HEK293 (cell line): Measurements from ENCODE around the gene AP5S1.

Experiments used
- CTCF ChIA-PET: fragments of 350-600 bp; formaldehyde crosslinking; extraction: SDS; loops from one replicate; lab custom pipeline; 2021; ENCODE audit warnings: antibody characterized with exemption; lab: Yijun Ruan, JAX
- POLR2A ChIA-PET: fragments of 300-600 bp; formaldehyde crosslinking; extraction: SDS; loops from one replicate; lab custom pipeline; 2020; ENCODE audit warnings: antibody characterized with exemption, inconsistent platforms; lab: Yijun Ruan, JAX
- H3K27ac ChIP-seq: fragments of 200-500 bp; sonication (Bioruptor generic); 2 replicates; pipeline ENCODE4 v1.5.1; 2014; ENCODE audit warnings: low read depth, low read length, control low read depth, inconsistent platforms; ENCODE audit errors: extremely low read depth
- H3K36me3 ChIP-seq, 2 experiments: fragments of 200-500 bp in 1 of 2; sonication (Bioruptor generic) in 1 of 2; 1 replicate in 1 of 2; 2 replicates in 1 of 2; pipeline ENCODE4 v1.5.1; 2014 to 2017; ENCODE audit warnings: inconsistent platforms in 2 of 2, low read length in 2 of 2; ENCODE audit not compliant: control insufficient read depth in 2 of 2, insufficient read depth in 1 of 2
- H3K4me1 ChIP-seq: fragments of 200-500 bp; sonication (Bioruptor generic); 2 replicates; pipeline ENCODE4 v1.5.1; 2014; ENCODE audit warnings: mild to moderate bottlenecking, low read length, inconsistent platforms; ENCODE audit not compliant: control insufficient read depth, insufficient read depth
- H3K4me3 ChIP-seq: 2 replicates; pipeline ENCODE4 v1.5.1; 2011; ENCODE audit warnings: low read depth, mild to moderate bottlenecking, control low read depth, low read length, moderate library complexity
- H3K9me3 ChIP-seq: fragments of 200-500 bp; sonication (Bioruptor generic); 2 replicates; pipeline ENCODE4 v1.5.1; 2014; ENCODE audit warnings: low read depth, low read length, inconsistent platforms; ENCODE audit not compliant: control insufficient read depth, insufficient read depth
- BCL11A ChIP-seq: fragments of 450-650 bp; formaldehyde crosslinking; IDR thresholded peaks from 2 replicates; pipeline ENCODE4 v1.5.1; 2016; ENCODE audit warnings: low read depth, missing biosample characterization, missing genetic modification characterization
- SP2 ChIP-seq: fragments of 450-650 bp; formaldehyde crosslinking; IDR thresholded peaks from 2 replicates; pipeline ENCODE4 v1.5.1; 2016; ENCODE audit warnings: missing biosample characterization, missing genetic modification characterization
- ZFP37 ChIP-seq: fragments of 450-650 bp; formaldehyde crosslinking; IDR thresholded peaks from 2 replicates; pipeline ENCODE4 v1.5.1; 2016; ENCODE audit warnings: missing biosample characterization, missing genetic modification characterization
- ZNF16 ChIP-seq: fragments of 450-650 bp; formaldehyde crosslinking; IDR thresholded peaks from 2 replicates; pipeline ENCODE4 v1.5.1; 2016; ENCODE audit warnings: low read depth, missing biosample characterization, missing genetic modification characterization
- ZNF211 ChIP-seq: fragments of 450-650 bp; formaldehyde crosslinking; IDR thresholded peaks from 2 replicates; pipeline ENCODE4 v1.5.1; 2016; ENCODE audit warnings: low read depth, missing biosample characterization, missing genetic modification characterization
- ZNF274 ChIP-seq, 2 experiments: fragments of 200-500 bp in 1 of 2; fragments of 450-650 bp in 1 of 2; sonication (Bioruptor generic) in 1 of 2; formaldehyde crosslinking in 1 of 2; IDR thresholded peaks; 2 replicates each; pipeline versions ENCODE4 v1.5.1 to v1.6.1; 2014 to 2016; ENCODE audit warnings: borderline replicate concordance in 1 of 2, inconsistent platforms in 1 of 2, low read length in 1 of 2, missing biosample characterization in 1 of 2, missing genetic modification characterization in 1 of 2
- ZNF335 ChIP-seq: fragments of 450-650 bp; formaldehyde crosslinking; conservative IDR thresholded peaks from 2 replicates; pipeline ENCODE4 v1.5.1; 2016; ENCODE audit warnings: missing biosample characterization, missing genetic modification characterization
- ZNF426 ChIP-seq: fragments of 450-650 bp; formaldehyde crosslinking; IDR thresholded peaks from 2 replicates; pipeline ENCODE4 v1.5.1; 2017; ENCODE audit warnings: missing biosample characterization, missing genetic modification characterization, mild to moderate bottlenecking, inconsistent platforms, moderate library complexity
- ZNF473 ChIP-seq: fragments of 450-650 bp; formaldehyde crosslinking; IDR thresholded peaks from 2 replicates; pipeline ENCODE4 v1.5.1; 2017; ENCODE audit warnings: missing biosample characterization, missing genetic modification characterization
- ZNF555 ChIP-seq: fragments of 450-650 bp; formaldehyde crosslinking; conservative IDR thresholded peaks from 2 replicates; pipeline ENCODE4 v1.5.1; 2017; ENCODE audit warnings: missing biosample characterization, mild to moderate bottlenecking, missing genetic modification characterization, inconsistent platforms
- ZNF561 ChIP-seq: fragments of 450-650 bp; IDR thresholded peaks from 2 replicates; pipeline ENCODE4 v1.5.1; 2018; ENCODE audit warnings: missing biosample characterization, missing genetic modification characterization, borderline replicate concordance
- ZNF830 ChIP-seq: fragments of 450-650 bp; IDR thresholded peaks from 2 replicates; pipeline ENCODE4 v1.5.0; 2018; ENCODE audit warnings: missing biosample characterization, missing genetic modification characterization, low read depth, mild to moderate bottlenecking, moderate library complexity
- ZSCAN16 ChIP-seq: fragments of 450-650 bp; formaldehyde crosslinking; IDR thresholded peaks from 2 replicates; pipeline ENCODE4 v1.5.1; 2016; ENCODE audit warnings: missing biosample characterization, missing genetic modification characterization
- TF ChIP-seq, protein P1 (sequence below): fragments of 450-650 bp; formaldehyde crosslinking; IDR thresholded peaks from 2 replicates; pipeline ENCODE4 v1.5.1; 2016; ENCODE audit warnings: missing biosample characterization, missing genetic modification characterization
- TF ChIP-seq, protein P2 (sequence below): fragments of 450-650 bp; formaldehyde crosslinking; IDR thresholded peaks from 2 replicates; pipeline ENCODE4 v1.5.1; 2017; ENCODE audit warnings: missing biosample characterization, missing genetic modification characterization
- TF ChIP-seq, protein P3 (sequence below): fragments of 450-650 bp; formaldehyde crosslinking; IDR thresholded peaks from 2 replicates; pipeline ENCODE4 v1.5.1; 2016; ENCODE audit warnings: missing biosample characterization, missing genetic modification characterization
- TF ChIP-seq, protein P4 (sequence below): fragments of 450-650 bp; formaldehyde crosslinking; IDR thresholded peaks from 2 replicates; pipeline ENCODE4 v1.5.1; 2017; ENCODE audit warnings: missing biosample characterization, missing genetic modification characterization
- TF ChIP-seq, protein P5 (sequence below): fragments of 450-650 bp; formaldehyde crosslinking; IDR thresholded peaks from 2 replicates; pipeline ENCODE4 v1.5.1; 2016; ENCODE audit warnings: missing biosample characterization, missing genetic modification characterization

Gene AP5S1

DNA sequence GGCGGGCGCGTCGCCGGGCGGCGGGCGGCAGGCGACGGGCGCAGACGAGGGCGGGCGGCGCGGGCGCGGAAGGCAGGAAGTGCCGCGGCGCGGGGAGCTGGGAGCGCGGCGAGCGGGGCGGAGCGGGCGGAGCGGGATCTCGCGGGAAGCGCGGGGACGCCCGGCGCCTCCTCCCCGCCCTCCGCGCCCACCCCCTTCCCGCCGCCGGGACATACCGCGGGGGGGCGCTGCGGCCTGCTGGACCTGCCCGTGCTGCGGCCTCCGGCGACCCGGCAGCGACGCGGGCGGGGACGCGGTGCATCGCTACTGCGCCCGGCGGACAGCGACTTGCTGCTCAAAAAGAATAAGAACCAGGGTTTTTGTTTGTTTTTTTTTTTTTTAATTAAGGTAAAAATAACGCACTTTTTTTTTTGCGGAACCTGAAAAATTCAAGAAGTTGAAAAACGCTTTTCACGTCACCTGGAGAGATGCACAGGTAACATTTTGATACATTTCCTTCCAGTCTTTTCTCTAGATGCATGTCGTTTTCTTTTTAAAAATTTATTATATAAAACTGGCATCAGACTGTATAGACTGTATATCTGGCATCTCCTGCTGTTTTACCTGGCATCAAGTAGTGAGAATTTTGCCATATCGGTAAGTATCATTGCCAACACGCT lies 33.6 kb upstream of the AP5S1 start, which contains the start of gene CENPB (continued):
- TF ChIP-seq ZNF274 (IDR thresholded peaks at IDR 0.05; ENCODE audit: low read length), result no peak
- TF ChIP-seq ZNF274 (tag by site-specific recombination; IDR thresholded peaks at IDR 0.05; ENCODE audit: borderline replicate concordance), result no peak
- TF ChIP-seq, protein P1, sequence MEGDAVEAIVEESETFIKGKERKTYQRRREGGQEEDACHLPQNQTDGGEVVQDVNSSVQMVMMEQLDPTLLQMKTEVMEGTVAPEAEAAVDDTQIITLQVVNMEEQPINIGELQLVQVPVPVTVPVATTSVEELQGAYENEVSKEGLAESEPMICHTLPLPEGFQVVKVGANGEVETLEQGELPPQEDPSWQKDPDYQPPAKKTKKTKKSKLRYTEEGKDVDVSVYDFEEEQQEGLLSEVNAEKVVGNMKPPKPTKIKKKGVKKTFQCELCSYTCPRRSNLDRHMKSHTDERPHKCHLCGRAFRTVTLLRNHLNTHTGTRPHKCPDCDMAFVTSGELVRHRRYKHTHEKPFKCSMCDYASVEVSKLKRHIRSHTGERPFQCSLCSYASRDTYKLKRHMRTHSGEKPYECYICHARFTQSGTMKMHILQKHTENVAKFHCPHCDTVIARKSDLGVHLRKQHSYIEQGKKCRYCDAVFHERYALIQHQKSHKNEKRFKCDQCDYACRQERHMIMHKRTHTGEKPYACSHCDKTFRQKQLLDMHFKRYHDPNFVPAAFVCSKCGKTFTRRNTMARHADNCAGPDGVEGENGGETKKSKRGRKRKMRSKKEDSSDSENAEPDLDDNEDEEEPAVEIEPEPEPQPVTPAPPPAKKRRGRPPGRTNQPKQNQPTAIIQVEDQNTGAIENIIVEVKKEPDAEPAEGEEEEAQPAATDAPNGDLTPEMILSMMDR (tag by site-specific recombination), result peak; percentile 42; the same call in 1 of the 2 replicates
- TF ChIP-seq, protein P2, sequence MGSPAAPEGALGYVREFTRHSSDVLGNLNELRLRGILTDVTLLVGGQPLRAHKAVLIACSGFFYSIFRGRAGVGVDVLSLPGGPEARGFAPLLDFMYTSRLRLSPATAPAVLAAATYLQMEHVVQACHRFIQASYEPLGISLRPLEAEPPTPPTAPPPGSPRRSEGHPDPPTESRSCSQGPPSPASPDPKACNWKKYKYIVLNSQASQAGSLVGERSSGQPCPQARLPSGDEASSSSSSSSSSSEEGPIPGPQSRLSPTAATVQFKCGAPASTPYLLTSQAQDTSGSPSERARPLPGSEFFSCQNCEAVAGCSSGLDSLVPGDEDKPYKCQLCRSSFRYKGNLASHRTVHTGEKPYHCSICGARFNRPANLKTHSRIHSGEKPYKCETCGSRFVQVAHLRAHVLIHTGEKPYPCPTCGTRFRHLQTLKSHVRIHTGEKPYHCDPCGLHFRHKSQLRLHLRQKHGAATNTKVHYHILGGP, result no peak
- TF ChIP-seq, protein P3, sequence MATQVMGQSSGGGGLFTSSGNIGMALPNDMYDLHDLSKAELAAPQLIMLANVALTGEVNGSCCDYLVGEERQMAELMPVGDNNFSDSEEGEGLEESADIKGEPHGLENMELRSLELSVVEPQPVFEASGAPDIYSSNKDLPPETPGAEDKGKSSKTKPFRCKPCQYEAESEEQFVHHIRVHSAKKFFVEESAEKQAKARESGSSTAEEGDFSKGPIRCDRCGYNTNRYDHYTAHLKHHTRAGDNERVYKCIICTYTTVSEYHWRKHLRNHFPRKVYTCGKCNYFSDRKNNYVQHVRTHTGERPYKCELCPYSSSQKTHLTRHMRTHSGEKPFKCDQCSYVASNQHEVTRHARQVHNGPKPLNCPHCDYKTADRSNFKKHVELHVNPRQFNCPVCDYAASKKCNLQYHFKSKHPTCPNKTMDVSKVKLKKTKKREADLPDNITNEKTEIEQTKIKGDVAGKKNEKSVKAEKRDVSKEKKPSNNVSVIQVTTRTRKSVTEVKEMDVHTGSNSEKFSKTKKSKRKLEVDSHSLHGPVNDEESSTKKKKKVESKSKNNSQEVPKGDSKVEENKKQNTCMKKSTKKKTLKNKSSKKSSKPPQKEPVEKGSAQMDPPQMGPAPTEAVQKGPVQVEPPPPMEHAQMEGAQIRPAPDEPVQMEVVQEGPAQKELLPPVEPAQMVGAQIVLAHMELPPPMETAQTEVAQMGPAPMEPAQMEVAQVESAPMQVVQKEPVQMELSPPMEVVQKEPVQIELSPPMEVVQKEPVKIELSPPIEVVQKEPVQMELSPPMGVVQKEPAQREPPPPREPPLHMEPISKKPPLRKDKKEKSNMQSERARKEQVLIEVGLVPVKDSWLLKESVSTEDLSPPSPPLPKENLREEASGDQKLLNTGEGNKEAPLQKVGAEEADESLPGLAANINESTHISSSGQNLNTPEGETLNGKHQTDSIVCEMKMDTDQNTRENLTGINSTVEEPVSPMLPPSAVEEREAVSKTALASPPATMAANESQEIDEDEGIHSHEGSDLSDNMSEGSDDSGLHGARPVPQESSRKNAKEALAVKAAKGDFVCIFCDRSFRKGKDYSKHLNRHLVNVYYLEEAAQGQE (tag by site-specific recombination), result peak; percentile 86
- TF ChIP-seq ZNF211, result no peak
- no peak for TF ChIP-seq ZNF16 (tag by site-specific recombination)
- TF ChIP-seq ZNF561, result peak; percentile 43; the same call in 1 of the 2 replicates
- TF ChIP-seq, all 188 proteins: peak for 5

DNA sequence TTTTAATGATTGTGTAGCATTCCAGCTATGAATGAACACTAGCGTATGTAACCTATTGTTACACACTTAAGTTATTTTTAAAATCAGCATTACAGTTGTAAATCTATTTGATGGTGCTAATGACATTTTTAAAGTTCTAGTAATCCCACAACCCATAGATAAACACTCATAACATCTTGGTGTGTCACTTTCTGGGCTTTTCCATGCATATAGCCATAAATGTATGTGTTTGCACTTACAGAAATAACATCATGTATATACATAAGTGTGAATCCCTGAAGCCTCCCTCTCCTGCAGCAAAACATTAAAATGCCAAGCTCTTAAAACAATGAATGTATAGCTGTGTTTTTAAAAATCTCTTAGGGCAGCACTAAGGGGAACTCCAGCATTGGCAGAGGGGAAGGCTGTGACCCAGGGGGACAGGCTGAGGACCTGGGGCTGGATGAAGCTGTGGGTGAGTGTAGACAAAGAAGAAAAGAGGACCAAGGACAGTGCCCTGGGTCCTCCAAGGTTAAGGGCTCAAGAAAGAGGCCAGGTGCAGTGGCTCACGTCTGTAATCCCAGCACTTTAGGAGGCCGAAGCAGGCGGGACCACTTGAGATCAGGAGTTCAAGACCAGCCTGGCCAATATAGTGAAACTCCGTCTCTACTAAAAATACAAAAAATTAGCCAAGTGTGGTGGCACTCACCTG lies 32.9 kb upstream of the AP5S1 start:
- POLR2A ChIA-PET, result interaction anchor here (1.0 to 3.9 kb wide), 5 partner anchors 8 to 44 kb away, joined by 3 to 30 read pairs (median 6); partner anchors contain the start of genes AP5S1 and CDC25B
- CTCF ChIA-PET, result interaction anchor here (0.6 to 10.3 kb wide), 17 partner anchors 9 to 1144 kb away, joined by 3 to 142 read pairs (median 4); partner anchors contain the start of genes AP5S1 and CDC25B
- H3K9me3 ChIP-seq, result no peaks in the 10 kb centered on the region
- peaks cover 17% of the 10 kb centered on the region; the same call in 1 of the 2 replicates for H3K4me1 ChIP-seq
- peak overlapping the region; percentile 1; the same call in 1 of the 2 replicates for H3K4me3 ChIP-seq
- no peak overlapping the region for H3K27ac ChIP-seq
- H3K36me3 ChIP-seq, result peaks cover 0 to 21% of the 10 kb centered on the region in 2 experiments; a peak in 2 of 3 replicates
- no peak for TF ChIP-seq SP2 (tag by site-specific recombination)
- no peak for TF ChIP-seq ZNF473 (tag by site-specific recombination)
- no peak for TF ChIP-seq ZSCAN16 (tag by site-specific recombination)
- 0 out of 2 replicates have a peak, but pooled peaks have one; percentile 1 for TF ChIP-seq ZNF335
- TF ChIP-seq, protein P3 (tag by site-specific recombination), result peak; percentile 77
- no peak for TF ChIP-seq ZNF830 (tag by site-specific recombination)
- TF ChIP-seq ZNF426 (tag by site-specific recombination), result no peak
- TF ChIP-seq, protein P4, sequence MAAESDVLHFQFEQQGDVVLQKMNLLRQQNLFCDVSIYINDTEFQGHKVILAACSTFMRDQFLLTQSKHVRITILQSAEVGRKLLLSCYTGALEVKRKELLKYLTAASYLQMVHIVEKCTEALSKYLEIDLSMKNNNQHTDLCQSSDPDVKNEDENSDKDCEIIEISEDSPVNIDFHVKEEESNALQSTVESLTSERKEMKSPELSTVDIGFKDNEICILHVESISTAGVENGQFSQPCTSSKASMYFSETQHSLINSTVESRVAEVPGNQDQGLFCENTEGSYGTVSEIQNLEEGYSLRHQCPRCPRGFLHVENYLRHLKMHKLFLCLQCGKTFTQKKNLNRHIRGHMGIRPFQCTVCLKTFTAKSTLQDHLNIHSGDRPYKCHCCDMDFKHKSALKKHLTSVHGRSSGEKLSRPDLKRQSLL (tag by site-specific recombination), result no peak
- TF ChIP-seq BCL11A (tag by site-specific recombination), result no peak
- no peak for TF ChIP-seq ZFP37 (tag by site-specific recombination)
- TF ChIP-seq ZNF555 (tag by site-specific recombination), result no peak
- TF ChIP-seq, protein P5, sequence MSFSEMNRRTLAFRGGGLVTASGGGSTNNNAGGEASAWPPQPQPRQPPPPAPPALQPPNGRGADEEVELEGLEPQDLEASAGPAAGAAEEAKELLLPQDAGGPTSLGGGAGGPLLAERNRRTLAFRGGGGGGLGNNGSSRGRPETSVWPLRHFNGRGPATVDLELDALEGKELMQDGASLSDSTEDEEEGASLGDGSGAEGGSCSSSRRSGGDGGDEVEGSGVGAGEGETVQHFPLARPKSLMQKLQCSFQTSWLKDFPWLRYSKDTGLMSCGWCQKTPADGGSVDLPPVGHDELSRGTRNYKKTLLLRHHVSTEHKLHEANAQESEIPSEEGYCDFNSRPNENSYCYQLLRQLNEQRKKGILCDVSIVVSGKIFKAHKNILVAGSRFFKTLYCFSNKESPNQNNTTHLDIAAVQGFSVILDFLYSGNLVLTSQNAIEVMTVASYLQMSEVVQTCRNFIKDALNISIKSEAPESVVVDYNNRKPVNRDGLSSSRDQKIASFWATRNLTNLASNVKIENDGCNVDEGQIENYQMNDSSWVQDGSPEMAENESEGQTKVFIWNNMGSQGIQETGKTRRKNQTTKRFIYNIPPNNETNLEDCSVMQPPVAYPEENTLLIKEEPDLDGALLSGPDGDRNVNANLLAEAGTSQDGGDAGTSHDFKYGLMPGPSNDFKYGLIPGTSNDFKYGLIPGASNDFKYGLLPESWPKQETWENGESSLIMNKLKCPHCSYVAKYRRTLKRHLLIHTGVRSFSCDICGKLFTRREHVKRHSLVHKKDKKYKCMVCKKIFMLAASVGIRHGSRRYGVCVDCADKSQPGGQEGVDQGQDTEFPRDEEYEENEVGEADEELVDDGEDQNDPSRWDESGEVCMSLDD (tag by site-specific recombination), result no peak
